ENCODE data around the gene CEP104. TPM values are rescaled to one million over a fixed set of nuclear protein-coding genes. Genes with fewer than 3 reads are reported as not detected.

The CEP104 gene
- total and polyA plus RNA-seq, 2 experiments from 2014 or later, result 20.5 to 32.2 TPM

DNA sequence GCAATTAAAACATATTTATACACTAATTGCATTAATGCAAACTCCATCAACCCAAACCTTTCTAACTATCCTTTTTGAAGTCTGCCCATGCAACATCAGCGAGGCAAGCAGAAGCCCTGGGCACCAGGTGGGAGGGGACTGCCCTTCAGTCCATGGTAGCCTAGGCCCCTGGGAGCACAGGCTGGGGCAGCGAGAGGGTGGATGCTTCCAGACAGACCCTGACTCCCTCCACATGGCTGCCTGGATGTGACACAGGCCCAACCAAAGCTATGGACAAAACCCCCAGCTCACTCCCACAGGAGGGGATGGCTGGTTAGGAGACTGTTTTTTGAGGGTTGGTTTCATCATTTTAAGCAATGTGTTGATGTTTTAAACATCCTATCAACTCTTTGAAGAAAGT lies 42.9 kb downstream of the CEP104 start:
- H3K27ac Mint-ChIP-seq, result no peak overlapping the region
- Histone ChIP-seq H3K9me2 (ENCODE audit: insufficient read depth) (no peaks in the 10 kb centered on the region), H3K4me1 (ENCODE audit: insufficient read depth) (no peaks in the 10 kb centered on the region), H3K36me3 (ENCODE audit: insufficient read depth) (no peaks in the 10 kb centered on the region), H3K27me3 (ENCODE audit: insufficient read depth) (no peaks in the 10 kb centered on the region), H3K27ac (ENCODE audit: low read depth) (no peak overlapping the region), H3K4me2 (no peak overlapping the region), H4K20me1 (replicated peaks; ENCODE audit: insufficient read depth) (no peaks in the 10 kb centered on the region), H2AFZ (no peak overlapping the region), H3F3A (replicated peaks; ENCODE audit: low read depth) (no peaks in the 10 kb centered on the region), H3K4me3 (no peak overlapping the region), H3K79me2 (replicated peaks; ENCODE audit: insufficient read depth) (no peaks in the 10 kb centered on the region)
- no peak for TF ChIP-seq CREB1 (CRISPR knock-in tag; IDR thresholded peaks at IDR 0.05; ENCODE audit: low read depth)
- TF ChIP-seq ZNF114 (CRISPR knock-in tag; IDR thresholded peaks at IDR 0.05), result no peak
- no peak for TF ChIP-seq JUNB (IDR thresholded peaks at IDR 0.05; ENCODE audit: unreplicated experiment)
- TF ChIP-seq ZNF462 (CRISPR knock-in tag; IDR thresholded peaks at IDR 0.05), result no peak
- TF ChIP-seq, protein P1, sequence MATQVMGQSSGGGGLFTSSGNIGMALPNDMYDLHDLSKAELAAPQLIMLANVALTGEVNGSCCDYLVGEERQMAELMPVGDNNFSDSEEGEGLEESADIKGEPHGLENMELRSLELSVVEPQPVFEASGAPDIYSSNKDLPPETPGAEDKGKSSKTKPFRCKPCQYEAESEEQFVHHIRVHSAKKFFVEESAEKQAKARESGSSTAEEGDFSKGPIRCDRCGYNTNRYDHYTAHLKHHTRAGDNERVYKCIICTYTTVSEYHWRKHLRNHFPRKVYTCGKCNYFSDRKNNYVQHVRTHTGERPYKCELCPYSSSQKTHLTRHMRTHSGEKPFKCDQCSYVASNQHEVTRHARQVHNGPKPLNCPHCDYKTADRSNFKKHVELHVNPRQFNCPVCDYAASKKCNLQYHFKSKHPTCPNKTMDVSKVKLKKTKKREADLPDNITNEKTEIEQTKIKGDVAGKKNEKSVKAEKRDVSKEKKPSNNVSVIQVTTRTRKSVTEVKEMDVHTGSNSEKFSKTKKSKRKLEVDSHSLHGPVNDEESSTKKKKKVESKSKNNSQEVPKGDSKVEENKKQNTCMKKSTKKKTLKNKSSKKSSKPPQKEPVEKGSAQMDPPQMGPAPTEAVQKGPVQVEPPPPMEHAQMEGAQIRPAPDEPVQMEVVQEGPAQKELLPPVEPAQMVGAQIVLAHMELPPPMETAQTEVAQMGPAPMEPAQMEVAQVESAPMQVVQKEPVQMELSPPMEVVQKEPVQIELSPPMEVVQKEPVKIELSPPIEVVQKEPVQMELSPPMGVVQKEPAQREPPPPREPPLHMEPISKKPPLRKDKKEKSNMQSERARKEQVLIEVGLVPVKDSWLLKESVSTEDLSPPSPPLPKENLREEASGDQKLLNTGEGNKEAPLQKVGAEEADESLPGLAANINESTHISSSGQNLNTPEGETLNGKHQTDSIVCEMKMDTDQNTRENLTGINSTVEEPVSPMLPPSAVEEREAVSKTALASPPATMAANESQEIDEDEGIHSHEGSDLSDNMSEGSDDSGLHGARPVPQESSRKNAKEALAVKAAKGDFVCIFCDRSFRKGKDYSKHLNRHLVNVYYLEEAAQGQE (IDR thresholded peaks at IDR 0.05; ENCODE audit: unreplicated experiment), result no peak
- TF ChIP-seq, protein P2, sequence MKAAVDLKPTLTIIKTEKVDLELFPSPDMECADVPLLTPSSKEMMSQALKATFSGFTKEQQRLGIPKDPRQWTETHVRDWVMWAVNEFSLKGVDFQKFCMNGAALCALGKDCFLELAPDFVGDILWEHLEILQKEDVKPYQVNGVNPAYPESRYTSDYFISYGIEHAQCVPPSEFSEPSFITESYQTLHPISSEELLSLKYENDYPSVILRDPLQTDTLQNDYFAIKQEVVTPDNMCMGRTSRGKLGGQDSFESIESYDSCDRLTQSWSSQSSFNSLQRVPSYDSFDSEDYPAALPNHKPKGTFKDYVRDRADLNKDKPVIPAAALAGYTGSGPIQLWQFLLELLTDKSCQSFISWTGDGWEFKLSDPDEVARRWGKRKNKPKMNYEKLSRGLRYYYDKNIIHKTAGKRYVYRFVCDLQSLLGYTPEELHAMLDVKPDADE (IDR thresholded peaks at IDR 0.05), result no peak
- no peak for DNase-seq (ENCODE audit: low spot score)
- H3K4me3 Mint-ChIP-seq, result no peak overlapping the region
- peaks cover 9% of the 10 kb centered on the region for H3K9me3 Mint-ChIP-seq
- no peak for ATAC-seq
- peaks cover 6% of the 10 kb centered on the region for H3K4me1 Mint-ChIP-seq
- H3K27me3 Mint-ChIP-seq (ENCODE audit: insufficient read depth, low read depth, poor library complexity), result peaks cover 3% of the 10 kb centered on the region
- H3K36me3 Mint-ChIP-seq (ENCODE audit: low read depth), result peaks cover 5% of the 10 kb centered on the region; the same call in 2 of the 3 replicates

Measured in GM23338 (cell line).